HG02938 (cell line): ENCODE measurements around the gene GALP.
A peak's percentile ranks its signal among the peaks of the same experiment; 100 is the strongest.
"Not testable (repeated sequence)": the region's sequence is repeated elsewhere in the genome, so short reads cannot be mapped to it uniquely, and the experiment has no call there.

Experiments used
- ATAC-seq: cut with Tn5 transposase; IDR thresholded peaks from one replicate; pipeline ENCODE4 v1.9.1; 2021; ENCODE audit warnings: mild to moderate bottlenecking, moderate library complexity; ENCODE audit not compliant: unreplicated experiment

The GALP gene

GRCh38 chr19:56175861-56176307 lies at the start of gene GALP:
Gene GALP, plus strand, starts transcription at chr19:56176008. Its CDS starts 1,101 bp downstream, at chr19:56177109.
- not testable (repeated sequence) for ATAC-seq

GRCh38 chr19:56126983-56127780 lies 48.6 kb upstream of the GALP start:
- ATAC-seq, result no peak

- no peak for ATAC-seq
Measured at GRCh38 chr19:56130006-56130405, 45.8 kb upstream of the GALP start.

GRCh38 chr19:56131651-56132050 lies 44.2 kb upstream of the GALP start:
- ATAC-seq, result no peak

GRCh38 chr19:56132316-56132822 lies 43.4 kb upstream of the GALP start:
- no peak for ATAC-seq

GRCh38 chr19:56133858-56134653 lies 41.8 kb upstream of the GALP start:
- peak; percentile 54 for ATAC-seq

- ATAC-seq, result no peak
Measured at GRCh38 chr19:56134654-56134921, 41.2 kb upstream of the GALP start.

GRCh38 chr19:56136362-56136761 lies 39.4 kb upstream of the GALP start:
- no peak for ATAC-seq

GRCh38 chr19:56137405-56137804 lies 38.4 kb upstream of the GALP start:
- no peak for ATAC-seq

GRCh38 chr19:56138069-56138468 lies 37.7 kb upstream of the GALP start:
- ATAC-seq, result no peak

- ATAC-seq, result no peak
Measured at GRCh38 chr19:56139847-56140582, 35.8 kb upstream of the GALP start.

GRCh38 chr19:56140583-56141416 lies 35.0 kb upstream of the GALP start, which contains the start of gene ZNF444:
Gene ZNF444, plus strand, starts transcription at chr19:56141287. Its CDS starts 5,625 bp downstream, at chr19:56146912.
- ATAC-seq, result peak; percentile 90

GRCh38 chr19:56141417-56141993 lies 34.3 kb upstream of the GALP start:
- no peak for ATAC-seq

- ATAC-seq, result no peak
Measured at GRCh38 chr19:56142087-56142787, 33.6 kb upstream of the GALP start.

GRCh38 chr19:56142897-56143434 lies 32.8 kb upstream of the GALP start:
- no peak for ATAC-seq

GRCh38 chr19:56144376-56144775 lies 31.4 kb upstream of the GALP start:
- ATAC-seq, result no peak

GRCh38 chr19:56144831-56145230 lies 31.0 kb upstream of the GALP start:
- ATAC-seq, result no peak

- no peak for ATAC-seq
Measured at GRCh38 chr19:56145698-56146097, 30.1 kb upstream of the GALP start.

GRCh38 chr19:56146904-56147303 lies 28.9 kb upstream of the GALP start:
- no peak for ATAC-seq
